Type B pancreatic cell (in vitro differentiated cells): ENCODE measurements around the gene PRELID3B. TPM values are rescaled to one million over a fixed set of nuclear protein-coding genes. Genes with fewer than 3 reads are reported as not detected.
"Not testable (repeated sequence)": the region's sequence is repeated elsewhere in the genome, so short reads cannot be mapped to it uniquely, and the experiment has no call there.

Source experiments
- DNase-seq: peaks from one replicate; pipeline ENCODE4 v3.0.0; 2021; ENCODE audit warnings: mixed read lengths; ENCODE audit not compliant: unreplicated experiment; ENCODE audit errors: extremely low spot score
- H3K27ac Mint-ChIP-seq: 2 replicates; pipeline ENCODE4 v1.8.0; 2021; ENCODE audit warnings: mild to moderate bottlenecking, mixed read lengths
- H3K27me3 Mint-ChIP-seq: 2 replicates; pipeline ENCODE4 v1.8.0; 2021; ENCODE audit warnings: mixed read lengths
- H3K36me3 Mint-ChIP-seq: 2 replicates; pipeline ENCODE4 v1.8.0; 2021; ENCODE audit warnings: mixed read lengths
- H3K4me1 Mint-ChIP-seq: one replicate; pipeline ENCODE4 v1.8.0; 2021; ENCODE audit warnings: mixed read lengths; ENCODE audit not compliant: unreplicated experiment
- H3K4me3 Mint-ChIP-seq: 2 replicates; pipeline ENCODE4 v1.8.0; 2021; ENCODE audit warnings: mild to moderate bottlenecking, mixed read lengths
- H3K9me3 Mint-ChIP-seq: 2 replicates; pipeline ENCODE4 v1.8.0; 2021; ENCODE audit warnings: mixed read lengths
- CTCF ChIP-seq: fragments of 200-600 bp; sonication (generic); conservative IDR thresholded peaks from 2 replicates; pipeline ENCODE4 v1.5.0; 2021; ENCODE audit warnings: antibody characterized with exemption, mild to moderate bottlenecking
- total RNA-seq: library from RNA; stranded (reverse); gene quantifications from 2 replicates; pipeline ENCODE4 v1.2.1, GENCODE V29; 2021; ENCODE audit warnings: low replicate concordance

PRELID3B gene
- total RNA-seq, 1 donor from 2014 or later, result 45.9 TPM

- no peaks in the 10 kb centered on the region for H3K36me3 Mint-ChIP-seq
- H3K4me1 Mint-ChIP-seq, result peaks cover 49% of the 10 kb centered on the region
- no peak overlapping the region for H3K4me3 Mint-ChIP-seq
- no peak overlapping the region for H3K27ac Mint-ChIP-seq
- no peak for DNase-seq
- no peaks in the 10 kb centered on the region for H3K27me3 Mint-ChIP-seq
- H3K9me3 Mint-ChIP-seq, result no peaks in the 10 kb centered on the region
- no peak for TF ChIP-seq CTCF
These were observed 29.3 kb downstream of the PRELID3B start for GRCh38 chr20:59013031-59013951.

GRCh38 chr20:59011874-59012157, 30.8 kb downstream of the PRELID3B start:
- not testable (repeated sequence) for H3K27ac Mint-ChIP-seq, H3K36me3 Mint-ChIP-seq, DNase-seq, H3K9me3 Mint-ChIP-seq, H3K4me3 Mint-ChIP-seq, H3K27me3 Mint-ChIP-seq
- peaks cover 46% of the 10 kb centered on the region for H3K4me1 Mint-ChIP-seq

GRCh38 chr20:59010995-59011873, 31.4 kb downstream of the PRELID3B start:
- Mint-ChIP-seq H3K4me3 (no peak overlapping the region), H3K9me3 (no peaks in the 10 kb centered on the region), H3K27ac (no peak overlapping the region), H3K36me3 (no peaks in the 10 kb centered on the region), H3K27me3 (no peaks in the 10 kb centered on the region), H3K4me1 (peaks cover 40% of the 10 kb centered on the region)
- TF ChIP-seq CTCF, result no peak
- no peak for DNase-seq

- Mint-ChIP-seq H3K4me3 (no peak overlapping the region), H3K36me3 (no peaks in the 10 kb centered on the region), H3K9me3 (no peaks in the 10 kb centered on the region), H3K27ac (no peak overlapping the region), H3K27me3 (no peaks in the 10 kb centered on the region), H3K4me1 (peaks cover 33% of the 10 kb centered on the region)
- no peak for DNase-seq
- TF ChIP-seq CTCF, result no peak
These were observed 32.1 kb downstream of the PRELID3B start for GRCh38 chr20:59010321-59010994.

GRCh38 chr20:59008715-59009336, 33.8 kb downstream of the PRELID3B start:
- Mint-ChIP-seq H3K4me1 (peaks cover 30% of the 10 kb centered on the region), H3K27ac (no peak overlapping the region), H3K4me3 (no peak overlapping the region), H3K27me3 (no peaks in the 10 kb centered on the region), H3K9me3 (no peaks in the 10 kb centered on the region), H3K36me3 (no peaks in the 10 kb centered on the region)
- no peak for DNase-seq
- no peak for TF ChIP-seq CTCF
